DOHH2 (cell line): ENCODE results near the gene FRZB.

ENCODE experiments used
- CTCF ChIP-seq: fragments of 200-600 bp; sonication (generic); IDR thresholded peaks from one replicate; pipeline ENCODE4 v1.5.1; 2014; ENCODE audit warnings: antibody characterized with exemption, mild to moderate bottlenecking, low read depth, low read length; ENCODE audit not compliant: poor library complexity, severe bottlenecking
- EZH2phosphoT487 ChIP-seq: fragments of 200-600 bp; sonication (generic); IDR thresholded peaks from 2 replicates; pipeline ENCODE4 v1.6.1; 2017; ENCODE audit warnings: borderline replicate concordance, mild to moderate bottlenecking, antibody characterized with exemption, low read length, moderate library complexity, mixed read lengths

DNA sequence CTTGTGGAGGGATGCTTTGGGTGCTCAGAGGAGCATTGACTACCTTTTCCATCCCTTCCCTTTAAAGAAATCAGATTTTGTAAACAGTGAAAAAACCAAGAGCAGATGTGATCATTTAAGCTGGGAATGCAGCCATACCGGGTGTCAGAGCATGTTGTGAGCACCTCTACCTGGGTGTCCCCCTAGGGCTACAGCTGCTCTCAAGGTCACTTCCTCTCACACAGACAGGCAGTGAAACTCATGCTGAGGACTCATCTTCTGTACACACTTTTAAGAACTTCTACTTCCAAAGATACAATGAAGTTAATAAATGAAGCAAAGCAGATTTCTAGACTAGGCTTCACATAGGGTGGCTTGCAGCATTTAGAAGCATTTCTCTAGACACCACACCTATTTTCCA is 48.4 kb upstream of the FRZB start:
- TF ChIP-seq EZH2phosphoT487: no peak
- no peak for TF ChIP-seq CTCF
